CD14-positive monocyte (primary cell): ENCODE results near the gene RSF1. TPM values are rescaled to one million over a fixed set of nuclear protein-coding genes. Genes with fewer than 3 reads are reported as not detected.

ENCODE experiments used
- DNase-seq, 3 donors: peaks; one replicate each; pipeline ENCODE4 v3.0.0-alpha.2; 2011 to 2022
- H2AFZ ChIP-seq: 2 replicates; pipeline ENCODE4 v1.6.0; 2012; ENCODE audit warnings: mild to moderate bottlenecking, low read depth, low read length, inconsistent platforms; ENCODE audit not compliant: insufficient read depth, poor library complexity, severe bottlenecking
- H3K27ac ChIP-seq, 2 donors: 1 replicate in 1 of 2; 2 replicates in 1 of 2; pipeline ENCODE4 v1.5.1; 2012 to 2013; ENCODE audit warnings: low read length in 2 of 2, control low read depth in 1 of 2, inconsistent platforms in 1 of 2, low read depth in 1 of 2, mild to moderate bottlenecking in 1 of 2
- H3K27me3 ChIP-seq, 2 donors: one replicate each; pipeline versions ENCODE4 v1.6.0 to v1.6.1; 2011 to 2013; ENCODE audit warnings: low read length in 2 of 2; ENCODE audit not compliant: control insufficient read depth in 2 of 2, insufficient read depth in 2 of 2
- H3K36me3 ChIP-seq, 2 donors: replicated peaks in 1 of 2; 1 replicate in 1 of 2; 2 replicates in 1 of 2; pipeline versions ENCODE4 v1.5.1 to v1.6.1; 2012 to 2013; ENCODE audit warnings: low read length in 2 of 2, control low read depth in 1 of 2, inconsistent platforms in 1 of 2, mild to moderate bottlenecking in 1 of 2; ENCODE audit not compliant: insufficient read depth in 2 of 2, control insufficient read depth in 1 of 2
- H3K4me1 ChIP-seq, 2 donors: 1 replicate in 1 of 2; 2 replicates in 1 of 2; pipeline versions ENCODE4 v1.5.1 to v1.6.1; 2012 to 2013; ENCODE audit warnings: low read length in 2 of 2, control low read depth in 1 of 2, inconsistent platforms in 1 of 2, mild to moderate bottlenecking in 1 of 2, moderate library complexity in 1 of 2; ENCODE audit not compliant: insufficient read depth in 2 of 2, control insufficient read depth in 1 of 2
- H3K4me2 ChIP-seq: replicated peaks from 2 replicates; pipeline ENCODE3; 2012; ENCODE audit warnings: low read length, moderate library complexity, mild to moderate bottlenecking; ENCODE audit not compliant: poor library complexity, severe bottlenecking; ENCODE audit errors: extremely low read depth
- H3K4me3 ChIP-seq, 3 experiments: fragments of 200-600 bp in 1 of 3; sonication (generic) in 1 of 3; replicated peaks in 1 of 3; 1 replicate in 2 of 3; 2 replicates in 1 of 3; pipeline ENCODE4 v1.5.1; 2011 to 2013; ENCODE audit warnings: low read length in 3 of 3, mild to moderate bottlenecking in 3 of 3, control low read depth in 2 of 3, low read depth in 2 of 3, inconsistent platforms in 1 of 3, moderate library complexity in 1 of 3
- H3K79me2 ChIP-seq: 2 replicates; pipeline ENCODE4 v1.6.0; 2012; ENCODE audit warnings: mild to moderate bottlenecking, control low read depth, inconsistent platforms, low read length, moderate library complexity; ENCODE audit not compliant: insufficient read depth
- H3K9ac ChIP-seq: 2 replicates; pipeline ENCODE4 v1.6.0; 2017; ENCODE audit warnings: low read length, mild to moderate bottlenecking; ENCODE audit not compliant: insufficient read depth, poor library complexity, severe bottlenecking
- H3K9me3 ChIP-seq, 2 donors: replicated peaks in 1 of 2; 1 replicate in 1 of 2; 2 replicates in 1 of 2; pipeline versions ENCODE4 v1.5.1 to v1.6.1; 2012 to 2013; ENCODE audit warnings: low read length in 2 of 2, control low read depth in 1 of 2; ENCODE audit not compliant: control insufficient read depth in 1 of 2, insufficient read depth in 1 of 2
- H4K20me1 ChIP-seq: 2 replicates; pipeline ENCODE4 v1.6.0; 2012; ENCODE audit warnings: mild to moderate bottlenecking, low read length, control low read depth, moderate library complexity; ENCODE audit not compliant: insufficient read depth
- H3K27ac Mint-ChIP-seq, 7 donors: one replicate each; pipeline ENCODE4 v1.8.0; 2020; ENCODE audit warnings: mild to moderate bottlenecking in 7 of 7, mixed read lengths in 7 of 7, moderate library complexity in 6 of 7, inconsistent platforms in 2 of 7
- H3K27me3 Mint-ChIP-seq, 3 donors: one replicate each; pipeline ENCODE4 v1.8.0; 2021 to 2022; ENCODE audit warnings: low read depth in 3 of 3, mild to moderate bottlenecking in 3 of 3, mixed read lengths in 3 of 3, moderate library complexity in 3 of 3, inconsistent platforms in 1 of 3
- H3K36me3 Mint-ChIP-seq, 2 donors: one replicate each; pipeline ENCODE4 v1.8.0; 2020; ENCODE audit warnings: mixed read lengths in 2 of 2, inconsistent platforms in 1 of 2, mild to moderate bottlenecking in 1 of 2
- H3K4me1 Mint-ChIP-seq: one replicate; pipeline ENCODE4 v1.8.0; 2020; ENCODE audit warnings: mild to moderate bottlenecking, mixed read lengths
- H3K4me3 Mint-ChIP-seq, 2 donors: one replicate each; pipeline ENCODE4 v1.8.0; 2020; ENCODE audit warnings: mild to moderate bottlenecking in 2 of 2, mixed read lengths in 2 of 2, moderate library complexity in 1 of 2
- H3K9me3 Mint-ChIP-seq, 7 donors: one replicate each; pipeline ENCODE4 v1.8.0; 2020 to 2022; ENCODE audit warnings: mixed read lengths in 7 of 7, mild to moderate bottlenecking in 6 of 7, moderate library complexity in 6 of 7, inconsistent platforms in 2 of 7
- WGBS: methylation state at CpG from one replicate; pipeline ENCODE4 v1.1.5; 2013; ENCODE audit warnings: missing lambda C conversion rate; ENCODE audit not compliant: insufficient coverage; 5-methylcytosine and 5-hydroxymethylcytosine counted together
- intact Hi-C, 2 donors: fragments of 100-400 bp; cut with micrococcal nuclease; formaldehyde crosslinking; loops; one replicate each; pipeline versions ENCODE4 v1.15.0 to v1.15.1; 2023
- polyA plus RNA-seq, 3 donors: library from polyadenylated mRNA; depleted of rRNA in 1 of 3; unstranded in 2 of 3; stranded (reverse) in 1 of 3; fragments of 300-500 nt in 2 of 3; fragments of >200 nt in 1 of 3; fragmentation: Illumina TruSeq in 2 of 3; gene quantifications; 1 replicate in 2 of 3; 2 replicates in 1 of 3; pipeline ENCODE4 v1.2.3, GENCODE V29; 2012 to 2021
- TF ChIP-seq, protein P1 (sequence below): fragments of 200-600 bp; IDR thresholded peaks from one replicate; pipeline ENCODE4 v1.8.0; 2022; ENCODE audit warnings: antibody characterized with exemption, mild to moderate bottlenecking

RSF1 gene
- polyA plus RNA-seq, 3 donors = 8.3 to 14.8 (median 9.2) TPM

DNA sequence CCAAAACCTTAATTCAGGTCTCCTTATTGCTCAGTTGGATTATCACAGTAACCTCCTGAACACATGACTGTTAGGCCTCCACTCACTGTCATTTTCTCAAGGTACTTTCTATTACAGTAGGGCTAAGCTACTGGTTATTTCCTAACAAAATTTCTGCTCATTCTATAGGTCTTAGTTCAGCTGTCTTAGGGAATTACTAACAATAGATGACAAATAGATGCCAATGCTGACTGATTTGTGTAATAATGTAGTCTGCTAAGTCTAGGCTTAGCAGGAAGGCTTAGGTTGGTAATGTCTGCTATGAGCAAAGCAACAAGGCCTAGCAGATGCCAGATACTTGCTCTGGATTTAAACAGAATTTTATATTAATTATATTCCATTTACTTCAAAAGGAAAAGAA is 58.1 kb downstream of the RSF1 start:
- peaks cover 4% of the 10 kb centered on the region for H3K4me1 Mint-ChIP-seq
- peaks cover 60% of the 10 kb centered on the region for H4K20me1 ChIP-seq
- H3K27ac Mint-ChIP-seq = no peak overlapping the region
- no peaks in the 10 kb centered on the region for H3K9me3 ChIP-seq
- peaks cover 19% of the 10 kb centered on the region for H3K79me2 ChIP-seq
- TF ChIP-seq, protein P1, sequence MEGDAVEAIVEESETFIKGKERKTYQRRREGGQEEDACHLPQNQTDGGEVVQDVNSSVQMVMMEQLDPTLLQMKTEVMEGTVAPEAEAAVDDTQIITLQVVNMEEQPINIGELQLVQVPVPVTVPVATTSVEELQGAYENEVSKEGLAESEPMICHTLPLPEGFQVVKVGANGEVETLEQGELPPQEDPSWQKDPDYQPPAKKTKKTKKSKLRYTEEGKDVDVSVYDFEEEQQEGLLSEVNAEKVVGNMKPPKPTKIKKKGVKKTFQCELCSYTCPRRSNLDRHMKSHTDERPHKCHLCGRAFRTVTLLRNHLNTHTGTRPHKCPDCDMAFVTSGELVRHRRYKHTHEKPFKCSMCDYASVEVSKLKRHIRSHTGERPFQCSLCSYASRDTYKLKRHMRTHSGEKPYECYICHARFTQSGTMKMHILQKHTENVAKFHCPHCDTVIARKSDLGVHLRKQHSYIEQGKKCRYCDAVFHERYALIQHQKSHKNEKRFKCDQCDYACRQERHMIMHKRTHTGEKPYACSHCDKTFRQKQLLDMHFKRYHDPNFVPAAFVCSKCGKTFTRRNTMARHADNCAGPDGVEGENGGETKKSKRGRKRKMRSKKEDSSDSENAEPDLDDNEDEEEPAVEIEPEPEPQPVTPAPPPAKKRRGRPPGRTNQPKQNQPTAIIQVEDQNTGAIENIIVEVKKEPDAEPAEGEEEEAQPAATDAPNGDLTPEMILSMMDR = no peak
- H3K36me3 Mint-ChIP-seq = peaks cover 47 to 54% of the 10 kb centered on the region in 2 donors
- H3K4me3 ChIP-seq = no peak overlapping the region
- no peaks in the 10 kb centered on the region for H3K4me1 ChIP-seq
- intact Hi-C loops = no loop called here
- no peaks in the 10 kb centered on the region for H3K27me3 ChIP-seq
- no peak overlapping the region for H3K27ac ChIP-seq
- no peak overlapping the region for H3K4me2 ChIP-seq
- DNase-seq = no peak
- peaks cover 0 to 3% (median 0%) of the 10 kb centered on the region in 7 donors for H3K9me3 Mint-ChIP-seq
- peaks cover 38 to 68% of the 10 kb centered on the region in 2 donors for H3K36me3 ChIP-seq
- no peak overlapping the region for H2AFZ ChIP-seq
- H3K9ac ChIP-seq = no peak overlapping the region
- H3K4me3 Mint-ChIP-seq = no peak overlapping the region
- H3K27me3 Mint-ChIP-seq = peaks cover 0 to 2% (median 0%) of the 10 kb centered on the region in 3 donors

- H3K9me3 Mint-ChIP-seq = peaks cover 0 to 3% (median 0%) of the 10 kb centered on the region in 7 donors
- Histone ChIP-seq H3K27me3 (no peaks in the 10 kb centered on the region), H3K9ac (no peak overlapping the region), H3K79me2 (peaks cover 10% of the 10 kb centered on the region), H3K4me1 (no peaks in the 10 kb centered on the region), H2AFZ (no peak overlapping the region), H3K27ac (no peak overlapping the region), H3K9me3 (no peaks in the 10 kb centered on the region), H3K4me2 (no peak overlapping the region), H4K20me1 (peaks cover 51% of the 10 kb centered on the region), H3K4me3 (no peak overlapping the region), H3K36me3 (peaks cover 38 to 76% of the 10 kb centered on the region in 2 donors)
- H3K4me3 Mint-ChIP-seq = no peak overlapping the region
- peak overlapping the region in 1 of 7 donors; percentile 5 for H3K27ac Mint-ChIP-seq
- peaks cover 47 to 60% of the 10 kb centered on the region in 2 donors for H3K36me3 Mint-ChIP-seq
- intact Hi-C loops = no loop called here
- 100% methylated on average over 1 of the region's 3 CpGs for WGBS
- DNase-seq = no peak
- TF ChIP-seq, protein P1 = no peak
- H3K27me3 Mint-ChIP-seq = no peaks in the 10 kb centered on the region
- no peaks in the 10 kb centered on the region for H3K4me1 Mint-ChIP-seq
Observed at GRCh38 chr11:77761491-77761890, 59.0 kb downstream of the RSF1 start.
